ENCODE results near the gene SCARB2. TPM values are rescaled to one million over a fixed set of nuclear protein-coding genes. Genes with fewer than 3 reads are reported as not detected.

SCARB2 gene, protein sequence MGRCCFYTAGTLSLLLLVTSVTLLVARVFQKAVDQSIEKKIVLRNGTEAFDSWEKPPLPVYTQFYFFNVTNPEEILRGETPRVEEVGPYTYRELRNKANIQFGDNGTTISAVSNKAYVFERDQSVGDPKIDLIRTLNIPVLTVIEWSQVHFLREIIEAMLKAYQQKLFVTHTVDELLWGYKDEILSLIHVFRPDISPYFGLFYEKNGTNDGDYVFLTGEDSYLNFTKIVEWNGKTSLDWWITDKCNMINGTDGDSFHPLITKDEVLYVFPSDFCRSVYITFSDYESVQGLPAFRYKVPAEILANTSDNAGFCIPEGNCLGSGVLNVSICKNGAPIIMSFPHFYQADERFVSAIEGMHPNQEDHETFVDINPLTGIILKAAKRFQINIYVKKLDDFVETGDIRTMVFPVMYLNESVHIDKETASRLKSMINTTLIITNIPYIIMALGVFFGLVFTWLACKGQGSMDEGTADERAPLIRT
- 144 and 181 TPM in 2 replicates for total RNA-seq

DNA sequence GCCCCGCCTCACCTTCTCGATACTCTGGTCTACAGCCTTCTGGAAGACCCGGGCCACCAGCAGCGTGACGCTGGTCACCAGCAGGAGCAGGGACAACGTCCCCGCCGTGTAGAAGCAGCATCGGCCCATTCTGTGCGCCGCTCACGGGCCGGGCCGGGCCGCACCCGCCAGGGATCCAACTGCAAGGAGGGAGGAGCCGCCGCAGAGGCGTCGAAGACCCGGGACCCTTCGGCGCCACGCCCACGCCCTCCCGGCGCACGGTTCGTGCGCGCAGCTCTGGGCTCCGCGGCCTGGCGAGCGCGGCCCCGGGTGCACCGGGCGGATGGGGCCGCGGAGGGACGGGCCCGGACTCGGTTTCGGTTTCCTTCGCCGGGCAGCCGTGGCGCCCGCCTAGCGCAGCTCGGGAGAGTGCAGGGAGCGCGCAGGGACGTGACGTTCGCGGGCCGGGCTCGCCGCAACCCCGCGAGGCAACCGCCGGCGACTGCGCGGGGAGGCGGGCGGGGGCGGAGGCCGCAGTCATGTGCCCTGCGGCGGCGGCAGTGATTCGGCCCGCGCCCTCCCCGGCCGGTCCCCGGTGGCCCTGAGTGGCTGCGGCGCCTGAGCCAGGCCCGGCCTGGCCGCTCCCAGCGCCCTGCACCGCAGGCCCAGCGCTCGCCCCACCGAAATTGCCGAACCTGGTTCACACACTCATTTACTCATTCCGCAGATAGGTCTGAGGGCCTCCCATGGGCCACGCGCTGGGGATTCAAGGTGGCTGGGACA is at the start of gene SCARB2:
Gene SCARB2 (minus strand): TSS at position 410 of the 762 bp plus-strand sequence. CDS start 281 bp downstream, at position 129.
- peak; percentile 90 for DNase-seq (ENCODE audit: low read depth)
- TF ChIP-seq CTCF (IDR thresholded peaks at IDR 0.05; ENCODE audit: insufficient read depth, low read depth, low read length), result no peak
- H3K4me3 ChIP-seq (ENCODE audit: low read depth, low read length), result peak within 1 kb of the TSS; percentile 89

- no peak for TF ChIP-seq CTCF (IDR thresholded peaks at IDR 0.05; ENCODE audit: insufficient read depth, low read depth, low read length)
- H3K4me3 ChIP-seq (ENCODE audit: low read depth, low read length), result no peak overlapping the region
- DNase-seq (ENCODE audit: low read depth), result no peak
These were observed 46.9 kb upstream of the SCARB2 start for GRCh38 chr4:76260571-76260970.

DNA sequence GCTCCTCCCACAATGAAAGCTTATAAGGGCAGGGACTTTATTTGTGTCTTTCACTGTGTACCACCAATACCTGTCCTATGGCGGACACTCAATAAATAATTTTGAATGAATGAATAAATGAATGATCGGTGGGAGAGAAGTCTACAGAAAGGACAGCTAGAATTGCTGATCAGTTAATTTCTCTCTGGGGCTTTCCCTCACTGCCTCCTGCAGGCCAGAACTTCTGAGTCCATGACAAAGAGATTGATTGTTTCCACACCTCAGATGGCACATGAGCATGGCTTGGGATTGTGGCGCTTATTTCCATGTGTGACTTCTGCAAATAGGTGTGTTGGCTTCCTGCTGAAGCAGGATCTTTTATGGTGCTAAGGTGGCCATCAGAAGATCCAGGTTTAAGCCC is 44.2 kb upstream of the SCARB2 start:
- no peak for TF ChIP-seq CTCF (IDR thresholded peaks at IDR 0.05; ENCODE audit: insufficient read depth, low read depth, low read length)
- H3K4me3 ChIP-seq (ENCODE audit: low read depth, low read length), result no peak overlapping the region
- DNase-seq (ENCODE audit: low read depth), result no peak

- no peak overlapping the region for H3K4me3 ChIP-seq (ENCODE audit: low read depth, low read length)
- DNase-seq (ENCODE audit: low read depth), result no peak
- TF ChIP-seq CTCF (IDR thresholded peaks at IDR 0.05; ENCODE audit: insufficient read depth, low read depth, low read length), result no peak
These were observed 43.3 kb upstream of the SCARB2 start for GRCh38 chr4:76256968-76257367.

DNA sequence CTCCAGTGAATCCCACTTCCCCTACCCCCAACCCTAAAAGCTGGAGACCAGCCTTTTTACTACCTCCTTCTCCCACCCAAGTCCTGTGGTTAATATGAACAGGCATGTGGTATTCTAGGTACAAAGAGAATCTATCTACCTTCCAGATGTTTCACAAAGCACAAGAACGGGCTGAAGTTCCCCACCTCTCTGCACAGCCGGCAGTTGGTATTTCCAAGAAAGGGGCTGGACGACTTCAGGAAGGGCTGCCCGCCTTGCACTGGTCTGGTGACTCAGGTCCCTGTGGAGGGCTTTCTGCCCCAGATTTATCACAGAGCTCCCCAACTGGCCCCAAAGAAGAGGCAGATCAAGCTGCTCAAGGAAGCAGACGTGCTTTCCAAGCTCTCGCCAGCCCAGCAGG is 42.4 kb upstream of the SCARB2 start:
- TF ChIP-seq CTCF (IDR thresholded peaks at IDR 0.05; ENCODE audit: insufficient read depth, low read depth, low read length), result no peak

GRCh38 chr4:76253511-76253910 is 39.9 kb upstream of the SCARB2 start:
- no peak for DNase-seq (ENCODE audit: low read depth)
- TF ChIP-seq CTCF (IDR thresholded peaks at IDR 0.05; ENCODE audit: insufficient read depth, low read depth, low read length), result no peak

More for the DNA sequence above, 42.4 kb upstream of the SCARB2 start:
- DNase-seq (ENCODE audit: low read depth), result no peak
- no peak overlapping the region for H3K4me3 ChIP-seq (ENCODE audit: low read depth, low read length)

More at GRCh38 chr4:76253511-76253910, 39.9 kb upstream of the SCARB2 start:
- no peak overlapping the region for H3K4me3 ChIP-seq (ENCODE audit: low read depth, low read length)
